ENCODE measurements around the gene MCM3AP.

DNA sequence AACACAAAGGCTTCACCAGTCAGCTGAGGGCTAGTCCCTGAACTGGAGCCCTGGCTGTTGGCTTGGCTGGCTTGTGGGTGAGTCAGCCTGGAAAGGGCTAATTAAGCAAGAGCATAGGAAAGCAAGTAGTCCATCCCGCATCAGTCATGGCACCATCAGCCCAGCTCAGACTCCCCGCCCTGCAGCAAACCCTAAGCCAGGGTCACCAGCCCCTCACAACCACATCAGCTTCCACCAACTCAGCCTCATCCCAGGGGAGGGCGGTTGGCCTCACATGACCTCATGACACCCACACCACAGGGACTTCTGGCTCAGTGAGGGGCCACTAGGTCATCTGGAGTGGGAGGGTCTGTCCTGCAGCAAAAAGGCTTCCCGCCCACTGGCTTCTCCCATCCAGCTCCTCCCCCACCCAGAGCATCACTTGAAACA, 94.1 kb downstream of the MCM3AP start:
- TF ChIP-seq SP1 (IDR thresholded peaks at IDR 0.05) = no peak
- TF ChIP-seq BHLHE40 (IDR thresholded peaks at IDR 0.05; ENCODE audit: borderline replicate concordance) = no peak
- TF ChIP-seq ELF4 (IDR thresholded peaks at IDR 0.05) = no peak
- no peak for TF ChIP-seq LEF1 (IDR thresholded peaks at IDR 0.05; ENCODE audit: borderline replicate concordance)
- no peak for TF ChIP-seq HDGF (IDR thresholded peaks at IDR 0.05; ENCODE audit: borderline replicate concordance)
- TF ChIP-seq ZNF384 (IDR thresholded peaks at IDR 0.05) = no peak
- TF ChIP-seq FOXM1 (IDR thresholded peaks at IDR 0.05; ENCODE audit: borderline replicate concordance) = no peak
- TF ChIP-seq ARNT (IDR thresholded peaks at IDR 0.05) = no peak
- no peak for TF ChIP-seq NFRKB (IDR thresholded peaks at IDR 0.05)
- no peak for TF ChIP-seq SUZ12 (IDR thresholded peaks at IDR 0.05)
